HCT116 (cell line): ENCODE results near the gene GRB10. TPM values are rescaled to one million over a fixed set of nuclear protein-coding genes. Genes with fewer than 3 reads are reported as not detected.

Experiments
- ATAC-seq: fragments of 200-7000 bp; cut with Tn5 transposase; 2 replicates; pipeline ENCODE4 v1.9.1; 2020; ENCODE audit warnings: mild to moderate bottlenecking, moderate library complexity
- BruUV-seq: library from RNA; stranded (reverse); fragments of 400-500 nt; replicated peaks from 2 replicates; lab custom pipeline; 2021; lab: Mats Ljungman, UMichigan
- CTCF ChIA-PET: fragments of 300-600 bp; sonication (Branson Sonifier 250); formaldehyde crosslinking; loops from one replicate; lab custom pipeline; 2021; ENCODE audit warnings: antibody characterized with exemption; lab: Charles Lee
- POLR2A ChIA-PET: fragments of 300-600, 350-600 bp; sonication (Branson Sonifier 250); formaldehyde crosslinking; loops from one replicate; lab custom pipeline; 2021; ENCODE audit warnings: antibody characterized with exemption; lab: Charles Lee
- RAD21 ChIA-PET, 2 experiments: fragments of 300-600 bp; sonication (Branson Sonifier 250); formaldehyde crosslinking; loops; one replicate each; lab custom pipeline; 2023; ENCODE audit warnings: low total read pairs in 2 of 2; ENCODE audit not compliant: uncharacterized antibody in 2 of 2, unreplicated experiment in 2 of 2, low non-redundant PET in 1 of 2; lab: Charles Lee
- DNase-seq: peaks from one replicate; pipeline ENCODE4 v3.0.0-alpha.2; 2010; ENCODE audit warnings: low read depth, low spot score
- H2AFZ ChIP-seq: fragments of 200-600 bp; shearing (Covaris generic), sonication (generic); 2 replicates; pipeline ENCODE4 v1.6.1; 2017; ENCODE audit warnings: low read depth, mixed run types, mixed read lengths, antibody characterized with exemption, low read length; ENCODE audit not compliant: poor library complexity, severe bottlenecking
- H3K27ac ChIP-seq: 2 replicates; pipeline ENCODE4 v1.5.1; 2012; ENCODE audit warnings: low read depth, low read length
- H3K27me3 ChIP-seq: fragments of 200-600 bp; sonication (generic); 2 replicates; pipeline ENCODE4 v1.6.1; 2016; ENCODE audit warnings: mixed run types, low read length, mixed read lengths; ENCODE audit not compliant: insufficient read depth
- H3K36me3 ChIP-seq, 2 experiments: fragments of 200-500 bp in 1 of 2; fragments of 200-600 bp in 1 of 2; sonication (Bioruptor generic) in 1 of 2; sonication (generic) in 1 of 2; 2 replicates each; pipeline versions ENCODE4 v1.5.1 to v1.6.1; 2014 to 2016; ENCODE audit warnings: low read length in 2 of 2, inconsistent platforms in 1 of 2, mixed read lengths in 1 of 2, mixed run types in 1 of 2; ENCODE audit not compliant: insufficient read depth in 2 of 2, control insufficient read depth in 1 of 2
- H3K4me1 ChIP-seq, 2 experiments: fragments of 200-600 bp in 1 of 2; sonication (generic) in 1 of 2; 2 replicates each; pipeline versions ENCODE4 v1.5.1 to v1.6.1; 2012 to 2017; ENCODE audit warnings: low read length in 2 of 2, inconsistent platforms in 1 of 2, mild to moderate bottlenecking in 1 of 2, mixed read lengths in 1 of 2, mixed run types in 1 of 2, moderate library complexity in 1 of 2; ENCODE audit not compliant: insufficient read depth in 2 of 2, control insufficient read depth in 1 of 2
- H3K4me2 ChIP-seq: fragments of 200-600 bp; sonication (generic); 2 replicates; pipeline ENCODE4 v1.6.1; 2017; ENCODE audit warnings: mixed run types, low read length, mixed read lengths
- H3K4me3 ChIP-seq, 2 experiments: fragments of 200-600 bp in 1 of 2; sonication (generic) in 1 of 2; replicated peaks in 1 of 2; 2 replicates each; pipeline ENCODE4 v1.5.1; 2011 to 2016; ENCODE audit warnings: low read length in 2 of 2, control low read depth in 1 of 2, low read depth in 1 of 2, mild to moderate bottlenecking in 1 of 2, mixed read lengths in 1 of 2, mixed run types in 1 of 2
- H3K79me2 ChIP-seq: fragments of 200-600 bp; sonication (generic); 2 replicates; pipeline ENCODE4 v1.6.1; 2017; ENCODE audit warnings: mild to moderate bottlenecking, mixed run types, low read length, moderate library complexity, mixed read lengths; ENCODE audit not compliant: insufficient read depth
- H3K9ac ChIP-seq: fragments of 200-600 bp; sonication (generic); 2 replicates; pipeline ENCODE4 v1.6.1; 2016; ENCODE audit warnings: low read length, mixed read lengths
- H3K9me2 ChIP-seq: fragments of 200-600 bp; sonication (generic), shearing (Covaris generic); 2 replicates; pipeline ENCODE4 v1.6.1; 2017; ENCODE audit warnings: mixed run types, mild to moderate bottlenecking, moderate library complexity; ENCODE audit not compliant: insufficient read depth
- H3K9me3 ChIP-seq, 2 experiments: fragments of 200-500 bp in 1 of 2; fragments of 200-600 bp in 1 of 2; sonication (Bioruptor generic) in 1 of 2; sonication (generic) in 1 of 2; 2 replicates each; pipeline ENCODE4 v1.6.1; 2014 to 2017; ENCODE audit warnings: low read length in 2 of 2, mixed read lengths in 2 of 2, inconsistent platforms in 1 of 2, low read depth in 1 of 2, mild to moderate bottlenecking in 1 of 2, mixed run types in 1 of 2, moderate library complexity in 1 of 2; ENCODE audit not compliant: control insufficient read depth in 1 of 2, insufficient read depth in 1 of 2
- H4K20me1 ChIP-seq: fragments of 200-600 bp; sonication (generic), shearing (Covaris generic); 2 replicates; pipeline ENCODE4 v1.6.1; 2017; ENCODE audit warnings: mixed run types, mild to moderate bottlenecking, moderate library complexity; ENCODE audit not compliant: insufficient read depth
- CEBPB ChIP-seq: IDR thresholded peaks from 2 replicates; pipeline ENCODE4 v1.6.1; 2012; ENCODE audit warnings: low read depth
- ELF1 ChIP-seq: IDR thresholded peaks from 2 replicates; pipeline ENCODE4 v1.6.1; 2012; ENCODE audit warnings: low read depth, borderline replicate concordance
- EZH2 ChIP-seq: fragments of 200-600 bp; sonication (generic); IDR thresholded peaks from 2 replicates; pipeline ENCODE4 v1.6.1; 2017; ENCODE audit warnings: antibody characterized with exemption, mixed run types
- FOSL1 ChIP-seq: IDR thresholded peaks from 2 replicates; pipeline ENCODE4 v1.6.1; 2012; ENCODE audit warnings: low read depth
- JUND ChIP-seq: IDR thresholded peaks from 2 replicates; pipeline ENCODE4 v1.6.1; 2012
- POLR2A ChIP-seq: IDR thresholded peaks from 2 replicates; pipeline ENCODE4 v1.7.0; 2011; ENCODE audit warnings: borderline replicate concordance; ENCODE audit not compliant: insufficient read depth, insufficient read length; ENCODE audit errors: extremely low read depth
- POLR2AphosphoS5 ChIP-seq: IDR thresholded peaks from 2 replicates; pipeline ENCODE4 v1.6.1; 2011; ENCODE audit warnings: mild to moderate bottlenecking, low read depth, low read length, moderate library complexity
- RAD21 ChIP-seq: IDR thresholded peaks from 2 replicates; pipeline ENCODE4 v1.6.1; 2012; ENCODE audit warnings: low read depth, mild to moderate bottlenecking
- SP1 ChIP-seq: IDR thresholded peaks from 2 replicates; pipeline ENCODE4 v1.6.1; 2012; ENCODE audit warnings: low read depth
- TCF7L2 ChIP-seq: IDR thresholded peaks from 2 replicates; pipeline ENCODE4 v1.7.0; 2011; ENCODE audit warnings: borderline replicate concordance, inconsistent platforms; ENCODE audit not compliant: insufficient read depth, insufficient read length; ENCODE audit errors: extremely low read depth
- YY1 ChIP-seq: IDR thresholded peaks from 2 replicates; pipeline ENCODE4 v1.6.1; 2011; ENCODE audit warnings: low read length, low read depth, moderate library complexity, mild to moderate bottlenecking; ENCODE audit not compliant: insufficient replicate concordance; ENCODE audit errors: extremely low read depth
- ZFX ChIP-seq: fragments of 450-650 bp; IDR thresholded peaks from 2 replicates; pipeline ENCODE4 v1.6.1; 2017
- intact Hi-C: fragments of 100-400 bp; cut with micrococcal nuclease; formaldehyde crosslinking; loops from 2 replicates; pipeline ENCODE4 v1.10.0; 2022
- total RNA-seq: library from RNA; stranded (reverse); gene quantifications from one replicate; pipeline ENCODE4 v1.2.1, GENCODE V29; 2021; ENCODE audit not compliant: unreplicated experiment
- TF ChIP-seq, protein P1 (sequence below): IDR thresholded peaks from 2 replicates; pipeline ENCODE4 v1.6.1; 2011; ENCODE audit warnings: mild to moderate bottlenecking, low read length, moderate library complexity; ENCODE audit not compliant: insufficient replicate concordance; ENCODE audit errors: extremely low read depth
- TF ChIP-seq, protein P2 (sequence below): IDR thresholded peaks from 2 replicates; pipeline ENCODE4 v1.6.1; 2012
- TF ChIP-seq, protein P3 (sequence below), 3 experiments: fragments of 200-600 bp in 1 of 3; sonication (generic) in 1 of 3; IDR thresholded peaks in 2 of 3; conservative IDR thresholded peaks in 1 of 3; 2 replicates each; pipeline ENCODE4 v1.5.1; 2012 to 2017; ENCODE audit warnings: low read depth in 2 of 3, low read length in 2 of 3, antibody characterized with exemption in 1 of 3, borderline replicate concordance in 1 of 3, control low read depth in 1 of 3, mild to moderate bottlenecking in 1 of 3, mixed read lengths in 1 of 3, mixed run types in 1 of 3, moderate library complexity in 1 of 3; ENCODE audit not compliant: insufficient read depth in 1 of 3
- TF ChIP-seq, protein P4 (sequence below): IDR thresholded peaks from 2 replicates; pipeline ENCODE4 v1.6.1; 2012; ENCODE audit warnings: low read depth
- TF ChIP-seq, protein P5 (sequence below): IDR thresholded peaks from 2 replicates; pipeline ENCODE4 v1.6.1; 2012

The GRB10 gene
- total RNA-seq, 1 experiment from 2014 or later = 37.3 TPM

DNA sequence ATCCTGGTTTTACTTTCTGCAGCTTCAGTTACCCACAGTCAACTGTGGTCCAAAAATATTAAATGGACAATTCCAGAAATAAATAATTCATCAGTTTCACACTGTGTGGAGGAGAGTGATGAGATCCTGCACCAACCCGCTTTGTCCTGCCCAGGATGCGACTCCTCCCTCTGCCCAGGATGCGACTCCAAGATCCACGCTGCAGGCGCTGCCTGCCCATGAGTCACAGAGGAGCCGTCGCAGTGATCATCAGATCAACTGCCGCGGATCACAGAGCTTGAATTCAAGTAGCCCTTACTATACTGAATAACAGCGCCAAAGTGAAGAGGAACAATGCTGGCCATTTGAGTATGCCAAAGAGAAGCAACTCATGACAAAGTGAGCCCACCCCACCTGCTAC lies 61.5 kb downstream of the GRB10 start:
- Histone ChIP-seq H3K27ac (no peak overlapping the region), H3K27me3 (no peaks in the 10 kb centered on the region), H4K20me1 (no peaks in the 10 kb centered on the region), H3K4me3 (no peak overlapping the region), H3K4me1 (no peaks in the 10 kb centered on the region), H3K9me2 (no peaks in the 10 kb centered on the region), H3K4me2 (no peak overlapping the region), H2AFZ (no peak overlapping the region), H3K36me3 (no peaks in the 10 kb centered on the region), H3K9me3 (no peaks in the 10 kb centered on the region), H3K9ac (no peak overlapping the region)
- CTCF ChIA-PET = no interaction called here
- no TSS peak for BruUV-seq
- POLR2A ChIA-PET = no interaction called here
- intact Hi-C loops = no loop called here
- ATAC-seq (no peak), DNase-seq (no peak)
- RAD21 ChIA-PET = no interaction called here
- no peak for TF ChIP-seq ELF1
- no peak for TF ChIP-seq ZFX
- TF ChIP-seq CEBPB = no peak
- TF ChIP-seq, protein P1, sequence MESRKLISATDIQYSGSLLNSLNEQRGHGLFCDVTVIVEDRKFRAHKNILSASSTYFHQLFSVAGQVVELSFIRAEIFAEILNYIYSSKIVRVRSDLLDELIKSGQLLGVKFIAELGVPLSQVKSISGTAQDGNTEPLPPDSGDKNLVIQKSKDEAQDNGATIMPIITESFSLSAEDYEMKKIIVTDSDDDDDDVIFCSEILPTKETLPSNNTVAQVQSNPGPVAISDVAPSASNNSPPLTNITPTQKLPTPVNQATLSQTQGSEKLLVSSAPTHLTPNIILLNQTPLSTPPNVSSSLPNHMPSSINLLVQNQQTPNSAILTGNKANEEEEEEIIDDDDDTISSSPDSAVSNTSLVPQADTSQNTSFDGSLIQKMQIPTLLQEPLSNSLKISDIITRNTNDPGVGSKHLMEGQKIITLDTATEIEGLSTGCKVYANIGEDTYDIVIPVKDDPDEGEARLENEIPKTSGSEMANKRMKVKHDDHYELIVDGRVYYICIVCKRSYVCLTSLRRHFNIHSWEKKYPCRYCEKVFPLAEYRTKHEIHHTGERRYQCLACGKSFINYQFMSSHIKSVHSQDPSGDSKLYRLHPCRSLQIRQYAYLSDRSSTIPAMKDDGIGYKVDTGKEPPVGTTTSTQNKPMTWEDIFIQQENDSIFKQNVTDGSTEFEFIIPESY = no peak
- no peak for TF ChIP-seq POLR2AphosphoS5
- no peak for TF ChIP-seq YY1
- TF ChIP-seq, protein P2, sequence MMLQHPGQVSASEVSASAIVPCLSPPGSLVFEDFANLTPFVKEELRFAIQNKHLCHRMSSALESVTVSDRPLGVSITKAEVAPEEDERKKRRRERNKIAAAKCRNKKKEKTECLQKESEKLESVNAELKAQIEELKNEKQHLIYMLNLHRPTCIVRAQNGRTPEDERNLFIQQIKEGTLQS = no peak
- no peak for TF ChIP-seq RAD21
- no peak for TF ChIP-seq SP1
- no peak for TF ChIP-seq EZH2
- TF ChIP-seq, protein P3, sequence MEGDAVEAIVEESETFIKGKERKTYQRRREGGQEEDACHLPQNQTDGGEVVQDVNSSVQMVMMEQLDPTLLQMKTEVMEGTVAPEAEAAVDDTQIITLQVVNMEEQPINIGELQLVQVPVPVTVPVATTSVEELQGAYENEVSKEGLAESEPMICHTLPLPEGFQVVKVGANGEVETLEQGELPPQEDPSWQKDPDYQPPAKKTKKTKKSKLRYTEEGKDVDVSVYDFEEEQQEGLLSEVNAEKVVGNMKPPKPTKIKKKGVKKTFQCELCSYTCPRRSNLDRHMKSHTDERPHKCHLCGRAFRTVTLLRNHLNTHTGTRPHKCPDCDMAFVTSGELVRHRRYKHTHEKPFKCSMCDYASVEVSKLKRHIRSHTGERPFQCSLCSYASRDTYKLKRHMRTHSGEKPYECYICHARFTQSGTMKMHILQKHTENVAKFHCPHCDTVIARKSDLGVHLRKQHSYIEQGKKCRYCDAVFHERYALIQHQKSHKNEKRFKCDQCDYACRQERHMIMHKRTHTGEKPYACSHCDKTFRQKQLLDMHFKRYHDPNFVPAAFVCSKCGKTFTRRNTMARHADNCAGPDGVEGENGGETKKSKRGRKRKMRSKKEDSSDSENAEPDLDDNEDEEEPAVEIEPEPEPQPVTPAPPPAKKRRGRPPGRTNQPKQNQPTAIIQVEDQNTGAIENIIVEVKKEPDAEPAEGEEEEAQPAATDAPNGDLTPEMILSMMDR (IDR thresholded peaks at IDR 0.05 in 2 of 3, conservative IDR thresholded peaks at IDR 0.05 in 1 of 3; ENCODE audit: borderline replicate concordance in 1 of 3, insufficient read depth in 1 of 3, low read depth in 2 of 3, low read length in 2 of 3) = no peak
- no peak for TF ChIP-seq JUND
- TF ChIP-seq, protein P4, sequence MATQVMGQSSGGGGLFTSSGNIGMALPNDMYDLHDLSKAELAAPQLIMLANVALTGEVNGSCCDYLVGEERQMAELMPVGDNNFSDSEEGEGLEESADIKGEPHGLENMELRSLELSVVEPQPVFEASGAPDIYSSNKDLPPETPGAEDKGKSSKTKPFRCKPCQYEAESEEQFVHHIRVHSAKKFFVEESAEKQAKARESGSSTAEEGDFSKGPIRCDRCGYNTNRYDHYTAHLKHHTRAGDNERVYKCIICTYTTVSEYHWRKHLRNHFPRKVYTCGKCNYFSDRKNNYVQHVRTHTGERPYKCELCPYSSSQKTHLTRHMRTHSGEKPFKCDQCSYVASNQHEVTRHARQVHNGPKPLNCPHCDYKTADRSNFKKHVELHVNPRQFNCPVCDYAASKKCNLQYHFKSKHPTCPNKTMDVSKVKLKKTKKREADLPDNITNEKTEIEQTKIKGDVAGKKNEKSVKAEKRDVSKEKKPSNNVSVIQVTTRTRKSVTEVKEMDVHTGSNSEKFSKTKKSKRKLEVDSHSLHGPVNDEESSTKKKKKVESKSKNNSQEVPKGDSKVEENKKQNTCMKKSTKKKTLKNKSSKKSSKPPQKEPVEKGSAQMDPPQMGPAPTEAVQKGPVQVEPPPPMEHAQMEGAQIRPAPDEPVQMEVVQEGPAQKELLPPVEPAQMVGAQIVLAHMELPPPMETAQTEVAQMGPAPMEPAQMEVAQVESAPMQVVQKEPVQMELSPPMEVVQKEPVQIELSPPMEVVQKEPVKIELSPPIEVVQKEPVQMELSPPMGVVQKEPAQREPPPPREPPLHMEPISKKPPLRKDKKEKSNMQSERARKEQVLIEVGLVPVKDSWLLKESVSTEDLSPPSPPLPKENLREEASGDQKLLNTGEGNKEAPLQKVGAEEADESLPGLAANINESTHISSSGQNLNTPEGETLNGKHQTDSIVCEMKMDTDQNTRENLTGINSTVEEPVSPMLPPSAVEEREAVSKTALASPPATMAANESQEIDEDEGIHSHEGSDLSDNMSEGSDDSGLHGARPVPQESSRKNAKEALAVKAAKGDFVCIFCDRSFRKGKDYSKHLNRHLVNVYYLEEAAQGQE = no peak
- TF ChIP-seq FOSL1 = no peak
- no peak for TF ChIP-seq TCF7L2
- TF ChIP-seq POLR2A = no peak
- TF ChIP-seq, protein P5, sequence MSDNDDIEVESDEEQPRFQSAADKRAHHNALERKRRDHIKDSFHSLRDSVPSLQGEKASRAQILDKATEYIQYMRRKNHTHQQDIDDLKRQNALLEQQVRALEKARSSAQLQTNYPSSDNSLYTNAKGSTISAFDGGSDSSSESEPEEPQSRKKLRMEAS = no peak
- TF ChIP-seq, all 23 proteins: peak for 0
- no peaks in the 10 kb centered on the region for H3K79me2 ChIP-seq
